Measurements from ENCODE around the gene PPHLN1. TPM values are rescaled to one million over a fixed set of nuclear protein-coding genes. Genes with fewer than 3 reads are reported as not detected.
A peak's percentile ranks its signal among the peaks of the same experiment; 100 is the strongest.

PPHLN1 gene
- total and polyA plus RNA-seq, 8 donors: 42.2 to 75.2 (median 65.6) TPM

GRCh38 chr12:42445891-42446290, 119.9 kb downstream of the PPHLN1 start:
- H3K4me1 ChIP-seq: peaks cover 0 to 10% of the 10 kb centered on the region in 2 donors
- TF ChIP-seq CTCF (IDR thresholded peaks at IDR 0.05): no peak
- H3K27ac ChIP-seq: no peak overlapping the region
- H3K27me3 ChIP-seq: no peaks in the 10 kb centered on the region
- DNase-seq: peak in 1 of 4 donors; percentile 41
- H3K4me3 ChIP-seq: no peak overlapping the region
- peaks cover 0 to 64% of the 10 kb centered on the region in 2 donors for H3K36me3 ChIP-seq
- H3K9me3 ChIP-seq: no peaks in the 10 kb centered on the region
- ATAC-seq: no peak
- intact Hi-C loops (cut with DNase I): no loop called here

GRCh38 chr12:42446761-42447160, 120.8 kb downstream of the PPHLN1 start:
- intact Hi-C loops (cut with DNase I): no loop called here
- no peak for TF ChIP-seq CTCF (IDR thresholded peaks at IDR 0.05)
- peaks cover 0 to 10% of the 10 kb centered on the region in 2 donors for H3K4me1 ChIP-seq
- peak; percentile 25 for ATAC-seq
- no peaks in the 10 kb centered on the region for H3K27me3 ChIP-seq
- H3K27ac ChIP-seq: no peak overlapping the region
- no peaks in the 10 kb centered on the region for H3K9me3 ChIP-seq
- no peak overlapping the region for H3K4me3 ChIP-seq
- DNase-seq: no peak
- peaks cover 0 to 55% of the 10 kb centered on the region in 2 donors for H3K36me3 ChIP-seq

GRCh38 chr12:42447371-42447786, 121.4 kb downstream of the PPHLN1 start:
- intact Hi-C loops (cut with DNase I): no loop called here
- no peak overlapping the region for H3K4me3 ChIP-seq
- H3K9me3 ChIP-seq: no peaks in the 10 kb centered on the region
- no peak for TF ChIP-seq CTCF (IDR thresholded peaks at IDR 0.05)
- DNase-seq: no peak
- H3K36me3 ChIP-seq: peaks cover 0 to 49% of the 10 kb centered on the region in 2 donors
- ATAC-seq: peak; percentile 41
- H3K27me3 ChIP-seq: no peaks in the 10 kb centered on the region
- H3K4me1 ChIP-seq: peaks cover 0 to 10% of the 10 kb centered on the region in 2 donors
- no peak overlapping the region for H3K27ac ChIP-seq

GRCh38 chr12:42448841-42449240, 122.9 kb downstream of the PPHLN1 start:
- TF ChIP-seq CTCF (IDR thresholded peaks at IDR 0.05): no peak
- intact Hi-C loops (cut with DNase I): no loop called here
- H3K4me3 ChIP-seq: no peak overlapping the region
- no peaks in the 10 kb centered on the region for H3K27me3 ChIP-seq
- DNase-seq (no peak), ATAC-seq (no peak)
- peaks cover 0 to 34% of the 10 kb centered on the region in 2 donors for H3K36me3 ChIP-seq
- H3K9me3 ChIP-seq: no peaks in the 10 kb centered on the region
- H3K27ac ChIP-seq: no peak overlapping the region
- H3K4me1 ChIP-seq: peaks cover 0 to 10% of the 10 kb centered on the region in 2 donors

DNA sequence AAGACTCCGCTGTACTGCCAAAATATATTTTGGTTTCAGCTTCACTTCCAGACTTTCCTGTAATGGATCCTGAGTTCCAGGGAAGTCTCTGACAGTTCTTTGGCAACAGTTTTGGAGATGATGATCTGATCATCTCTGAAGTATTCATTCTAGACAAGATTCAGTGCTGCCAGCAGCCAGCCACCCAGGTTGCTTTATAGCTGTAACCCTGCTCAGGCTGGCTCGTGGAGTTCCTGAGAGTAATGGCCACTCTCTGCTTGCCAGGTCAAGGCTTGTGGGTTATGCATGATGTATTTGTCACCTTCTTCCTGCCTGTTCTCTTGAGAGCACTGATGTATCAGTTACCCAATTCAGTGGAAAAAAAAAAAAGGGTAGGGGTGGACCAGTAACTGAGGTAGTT, 124.3 kb downstream of the PPHLN1 start:
- intact Hi-C loops (cut with DNase I): no loop called here
- Histone ChIP-seq H3K36me3 (peaks cover 0 to 20% of the 10 kb centered on the region in 2 donors), H3K4me3 (no peak overlapping the region), H3K27ac (no peak overlapping the region), H3K4me1 (peaks cover 0 to 10% of the 10 kb centered on the region in 2 donors), H3K27me3 (no peaks in the 10 kb centered on the region), H3K9me3 (no peaks in the 10 kb centered on the region)
- no peak for TF ChIP-seq CTCF (IDR thresholded peaks at IDR 0.05)
- no peak for ATAC-seq
- no peak for DNase-seq

Data from left lung (tissue), 10 donors.